Ishikawa (cell line): Measurements from ENCODE around the gene ABCA1.

Source experiments
- CEBPB ChIP-seq: IDR thresholded peaks from 2 replicates; pipeline ENCODE4 v1.6.1; 2012
- CREB1 ChIP-seq: IDR thresholded peaks from 2 replicates; pipeline ENCODE4 v1.6.1; 2012; ENCODE audit warnings: low read depth
- EGR1 ChIP-seq: IDR thresholded peaks from 2 replicates; pipeline ENCODE4 v1.6.1; 2012
- EP300 ChIP-seq: IDR thresholded peaks from 2 replicates; pipeline ENCODE4 v1.6.1; 2012; ENCODE audit warnings: borderline replicate concordance
- FOXM1 ChIP-seq: IDR thresholded peaks from 2 replicates; pipeline ENCODE4 v1.6.1; 2012; ENCODE audit warnings: low read depth, borderline replicate concordance
- MAX ChIP-seq: IDR thresholded peaks from 2 replicates; pipeline ENCODE4 v1.6.1; 2012
- NFIC ChIP-seq: IDR thresholded peaks from 2 replicates; pipeline ENCODE4 v1.6.1; 2012
- RAD21 ChIP-seq: IDR thresholded peaks from 2 replicates; pipeline ENCODE4 v1.6.1; 2012; ENCODE audit warnings: low read depth
- REST ChIP-seq: IDR thresholded peaks from 2 replicates; pipeline ENCODE4 v1.6.1; 2012; ENCODE audit warnings: low read depth, mild to moderate bottlenecking
- TAF1 ChIP-seq: IDR thresholded peaks from 2 replicates; pipeline ENCODE4 v1.6.1; 2012; ENCODE audit warnings: low read depth, mild to moderate bottlenecking
- TCF12 ChIP-seq: IDR thresholded peaks from 2 replicates; pipeline ENCODE4 v1.6.1; 2012; ENCODE audit warnings: low read depth
- TEAD4 ChIP-seq: IDR thresholded peaks from 2 replicates; pipeline ENCODE4 v1.6.1; 2012
- USF1 ChIP-seq: IDR thresholded peaks from 2 replicates; pipeline ENCODE4 v1.6.1; 2012
- YY1 ChIP-seq: IDR thresholded peaks from 2 replicates; pipeline ENCODE4 v1.6.1; 2012; ENCODE audit warnings: low read depth
- ZBTB7A ChIP-seq: IDR thresholded peaks from 2 replicates; pipeline ENCODE4 v1.6.1; 2012; ENCODE audit warnings: low read depth

Gene ABCA1

GRCh38 chr9:104858846-104859245 is 69.1 kb downstream of the ABCA1 start:
- TF ChIP-seq EP300 (no peak), TEAD4 (no peak), FOXM1 (no peak), NFIC (no peak), YY1 (no peak), CREB1 (no peak), MAX (no peak), RAD21 (no peak), USF1 (no peak), EGR1 (no peak)

GRCh38 chr9:104858271-104858670 is 69.7 kb downstream of the ABCA1 start:
- TF ChIP-seq USF1 (no peak), EP300 (no peak), REST (no peak), MAX (no peak), FOXM1 (no peak), CREB1 (no peak), ZBTB7A (no peak), EGR1 (no peak), RAD21 (no peak), TAF1 (no peak), TEAD4 (no peak)

- TF ChIP-seq MAX (no peak), FOXM1 (no peak), TEAD4 (no peak), NFIC (no peak), USF1 (no peak), CREB1 (no peak), EGR1 (no peak), YY1 (no peak), EP300 (no peak), TCF12 (no peak), TAF1 (no peak), CEBPB (no peak), ZBTB7A (no peak), RAD21 (no peak), REST (no peak)
Observed at GRCh38 chr9:104856413-104856941, 71.5 kb downstream of the ABCA1 start.

- TF ChIP-seq TAF1, result no peak
- TF ChIP-seq EGR1, result no peak
- TF ChIP-seq EP300, result no peak
- TF ChIP-seq TCF12, result no peak
- no peak for TF ChIP-seq NFIC
- no peak for TF ChIP-seq RAD21
- no peak for TF ChIP-seq ZBTB7A
- no peak for TF ChIP-seq FOXM1
- TF ChIP-seq CREB1, result no peak
Observed at GRCh38 chr9:104855807-104856206, 72.1 kb downstream of the ABCA1 start.

GRCh38 chr9:104854613-104855012 is 73.3 kb downstream of the ABCA1 start:
- peak; percentile 55 for TF ChIP-seq EP300
- no peak for TF ChIP-seq CREB1
- TF ChIP-seq YY1, result no peak
- TF ChIP-seq NFIC, result peak; percentile 52; the same call in 1 of the 2 replicates
- TF ChIP-seq TCF12, result 0 out of 2 replicates have a peak, but pooled peaks have one; percentile 40
- no peak for TF ChIP-seq ZBTB7A
- TF ChIP-seq CEBPB, result peak; percentile 77; the same call in 1 of the 2 replicates
- no peak for TF ChIP-seq EGR1
